Measurements from ENCODE around the gene CDADC1.

Gene CDADC1

GRCh38 chr13:49220856-49221589 is 26.7 kb upstream of the CDADC1 start:
- Mint-ChIP-seq H3K4me1 (ENCODE audit: low read depth) (peaks cover 14% of the 10 kb centered on the region), H3K4me3 (peak overlapping the region; percentile 68), H3K27me3 (peaks cover 50% of the 10 kb centered on the region), H3K9me3 (no peaks in the 10 kb centered on the region), H3K27ac (no peak overlapping the region), H3K36me3 (ENCODE audit: low read depth) (no peaks in the 10 kb centered on the region)
- intact Hi-C loops (cut with micrococcal nuclease): no loop called here

DNA sequence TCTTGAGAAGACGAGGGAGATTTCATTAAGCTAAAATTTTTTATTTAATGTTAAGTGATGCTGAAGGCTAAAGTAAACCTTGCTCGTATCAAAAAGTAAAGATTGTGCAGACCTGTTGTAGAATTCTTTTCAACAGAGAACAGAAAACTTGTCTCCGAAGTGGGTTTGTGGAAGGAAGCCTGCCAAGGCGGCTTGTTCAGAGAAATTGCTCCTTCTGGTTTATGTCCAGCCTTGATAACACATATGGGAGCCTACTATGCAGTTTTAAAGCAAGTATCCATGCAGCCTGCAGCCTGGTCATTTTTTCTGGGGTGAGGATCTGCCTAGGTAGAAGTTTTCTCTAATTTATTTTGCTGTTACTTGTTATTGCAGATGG is 26.1 kb upstream of the CDADC1 start:
- Mint-ChIP-seq H3K27me3 (peaks cover 50% of the 10 kb centered on the region), H3K27ac (no peak overlapping the region), H3K36me3 (ENCODE audit: low read depth) (no peaks in the 10 kb centered on the region), H3K4me1 (ENCODE audit: low read depth) (peaks cover 14% of the 10 kb centered on the region), H3K9me3 (no peaks in the 10 kb centered on the region), H3K4me3 (no peak overlapping the region)
- intact Hi-C loops (cut with micrococcal nuclease): no loop called here

DNA sequence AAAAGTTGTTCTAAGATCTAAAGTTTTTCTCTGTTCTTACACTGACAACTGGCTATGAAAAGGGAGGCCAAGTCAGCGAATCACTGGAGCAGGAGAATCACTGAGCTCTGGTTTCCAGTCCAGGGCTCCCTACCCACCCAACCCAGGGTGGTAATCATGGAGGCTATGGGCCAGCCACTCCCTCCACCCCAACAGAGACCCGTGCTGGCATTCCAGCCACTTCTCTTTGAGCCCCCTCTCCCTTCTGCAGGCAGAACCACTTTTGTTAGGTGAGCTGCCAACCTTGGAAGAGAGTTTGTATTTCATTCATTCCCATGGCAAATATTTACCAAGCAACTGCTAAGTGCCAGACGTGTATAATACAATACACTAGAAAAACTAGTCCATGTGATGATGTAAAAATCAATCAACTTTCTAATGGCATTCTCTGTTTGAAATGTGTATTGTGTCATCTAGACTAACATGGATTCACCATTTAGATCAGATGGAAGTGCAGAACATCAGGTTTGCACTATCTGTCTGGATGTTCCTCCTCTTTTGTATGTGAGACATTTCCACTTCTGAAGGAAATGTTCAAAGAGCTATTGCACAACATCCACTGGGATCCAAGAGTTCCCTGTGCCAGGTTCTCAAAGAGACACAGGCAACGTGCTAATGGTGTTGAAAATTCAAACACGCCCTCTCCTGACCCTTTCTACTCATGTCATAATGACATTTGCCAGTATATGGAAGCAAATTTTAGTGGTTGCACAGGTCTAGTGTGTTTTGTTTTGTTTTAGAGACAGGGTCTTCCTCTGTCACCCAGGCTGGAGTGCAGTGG is 22.3 kb upstream of the CDADC1 start:
- intact Hi-C loops (cut with micrococcal nuclease): no loop called here
- Mint-ChIP-seq H3K9me3 (no peaks in the 10 kb centered on the region), H3K4me3 (no peak overlapping the region), H3K27me3 (peaks cover 22% of the 10 kb centered on the region), H3K36me3 (ENCODE audit: low read depth) (no peaks in the 10 kb centered on the region), H3K4me1 (ENCODE audit: low read depth) (peaks cover 11% of the 10 kb centered on the region), H3K27ac (no peak overlapping the region)

GRCh38 chr13:49226613-49227012 is 21.1 kb upstream of the CDADC1 start:
- Mint-ChIP-seq H3K4me1 (ENCODE audit: low read depth) (peaks cover 5% of the 10 kb centered on the region), H3K9me3 (no peaks in the 10 kb centered on the region), H3K27ac (no peak overlapping the region), H3K4me3 (no peak overlapping the region), H3K27me3 (peaks cover 10% of the 10 kb centered on the region), H3K36me3 (ENCODE audit: low read depth) (no peaks in the 10 kb centered on the region)
- intact Hi-C loops (cut with micrococcal nuclease): no loop called here

DNA sequence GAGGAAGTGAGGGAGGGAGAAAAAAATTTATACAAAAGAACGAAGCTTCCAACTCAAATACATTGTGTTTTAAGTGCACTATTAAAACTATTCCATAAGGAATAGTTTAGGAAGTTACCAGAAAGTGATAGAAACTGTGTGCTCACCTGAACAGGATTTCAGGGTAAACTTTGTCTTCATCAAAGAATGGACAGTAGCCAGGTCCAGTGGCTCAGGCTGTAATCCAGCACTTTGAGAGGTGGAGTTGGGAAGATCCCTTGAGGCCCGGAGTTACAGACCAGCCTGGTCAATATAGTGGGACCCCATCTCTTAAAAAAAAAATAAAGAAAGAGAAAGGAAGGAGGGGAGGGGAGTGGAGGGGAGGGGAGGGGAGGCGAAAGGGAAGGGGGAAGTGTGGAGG is 13.0 kb upstream of the CDADC1 start:
- H3K4me1 Mint-ChIP-seq (ENCODE audit: low read depth): no peaks in the 10 kb centered on the region
- H3K4me3 Mint-ChIP-seq: no peak overlapping the region

GRCh38 chr13:49235856-49236431 is 11.8 kb upstream of the CDADC1 start:
- intact Hi-C loops (cut with micrococcal nuclease): no loop called here
- no peak overlapping the region for H3K4me3 Mint-ChIP-seq
- no peaks in the 10 kb centered on the region for H3K27me3 Mint-ChIP-seq
- H3K4me1 Mint-ChIP-seq (ENCODE audit: low read depth): no peaks in the 10 kb centered on the region
- no peak overlapping the region for H3K27ac Mint-ChIP-seq
- H3K9me3 Mint-ChIP-seq: no peaks in the 10 kb centered on the region
- no peaks in the 10 kb centered on the region for H3K36me3 Mint-ChIP-seq (ENCODE audit: low read depth)

More for the DNA sequence above, 13.0 kb upstream of the CDADC1 start:
- intact Hi-C loops (cut with micrococcal nuclease): no loop called here
- Mint-ChIP-seq H3K9me3 (no peaks in the 10 kb centered on the region), H3K27me3 (no peaks in the 10 kb centered on the region), H3K27ac (no peak overlapping the region), H3K36me3 (ENCODE audit: low read depth) (no peaks in the 10 kb centered on the region)

DNA sequence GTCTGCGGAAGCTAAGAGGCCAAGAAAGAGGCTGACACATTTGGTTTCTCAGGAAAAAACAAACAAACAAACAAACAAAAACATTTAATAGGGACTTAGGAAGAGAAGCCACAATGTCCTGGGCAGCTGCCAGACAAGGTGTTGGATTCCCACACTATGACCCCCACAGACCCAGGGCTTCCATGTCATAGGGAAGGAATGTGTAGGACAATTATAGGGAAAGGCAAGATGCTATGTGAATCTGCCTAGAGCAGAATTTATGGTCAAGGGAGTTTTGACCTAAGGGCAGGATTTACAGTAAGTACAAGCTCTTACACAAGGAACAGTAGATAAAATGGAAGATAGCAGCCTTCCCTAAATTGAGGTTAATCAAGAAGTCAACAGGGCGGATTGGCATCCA is 9.1 kb upstream of the CDADC1 start:
- Mint-ChIP-seq H3K36me3 (ENCODE audit: low read depth) (no peaks in the 10 kb centered on the region), H3K9me3 (peaks cover 9% of the 10 kb centered on the region), H3K27ac (no peak overlapping the region), H3K4me1 (ENCODE audit: low read depth) (no peaks in the 10 kb centered on the region), H3K27me3 (no peaks in the 10 kb centered on the region), H3K4me3 (no peak overlapping the region)
- intact Hi-C loops (cut with micrococcal nuclease): no loop called here

DNA sequence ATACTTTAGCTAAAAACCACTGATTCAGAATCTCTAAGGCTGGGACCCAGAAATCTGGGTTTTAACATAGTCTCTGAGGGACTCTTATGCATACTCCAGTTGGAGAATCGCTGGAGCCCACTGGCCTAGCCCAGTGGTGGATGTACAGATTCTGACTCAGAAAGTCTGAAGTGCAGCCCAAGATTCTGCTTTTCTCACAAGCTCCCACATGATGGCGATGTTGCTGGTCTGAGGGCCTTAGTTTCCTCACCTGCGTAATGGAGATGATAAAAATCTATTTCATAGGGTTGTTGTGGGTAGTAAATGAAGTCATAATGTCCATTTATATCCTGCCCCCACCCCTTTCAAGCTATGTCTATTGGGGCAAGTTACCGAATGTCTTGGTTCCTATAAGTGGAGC is 7.7 kb upstream of the CDADC1 start:
- Mint-ChIP-seq H3K4me1 (ENCODE audit: low read depth) (no peaks in the 10 kb centered on the region), H3K36me3 (ENCODE audit: low read depth) (no peaks in the 10 kb centered on the region), H3K27ac (no peak overlapping the region), H3K9me3 (peaks cover 9% of the 10 kb centered on the region), H3K27me3 (no peaks in the 10 kb centered on the region), H3K4me3 (no peak overlapping the region)
- intact Hi-C loops (cut with micrococcal nuclease): loop anchor here (2.0 kb wide), 1 partner anchor 41 kb away; no protein-coding TSS in a partner anchor

DNA sequence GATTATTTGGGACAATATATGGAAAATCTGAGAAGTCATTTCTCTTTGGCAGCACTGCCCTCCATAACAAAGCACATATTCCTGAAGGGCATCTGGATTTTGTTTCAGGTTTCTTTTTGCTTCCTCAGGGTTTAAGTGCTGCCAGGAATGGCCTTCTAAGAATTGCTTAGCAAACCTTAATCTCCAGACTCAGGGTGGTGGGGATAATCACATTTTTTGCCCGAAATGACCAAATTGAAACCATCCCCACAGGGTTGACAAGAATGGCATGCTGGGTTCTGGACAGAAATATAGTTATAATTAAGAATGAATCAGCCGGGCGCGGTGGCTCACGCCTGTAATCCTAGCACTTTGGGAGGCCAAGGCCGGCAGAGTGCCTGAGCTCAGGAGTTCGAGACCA is 6.4 kb upstream of the CDADC1 start:
- Mint-ChIP-seq H3K36me3 (ENCODE audit: low read depth) (no peaks in the 10 kb centered on the region), H3K9me3 (peaks cover 9% of the 10 kb centered on the region), H3K4me1 (ENCODE audit: low read depth) (no peaks in the 10 kb centered on the region), H3K27ac (no peak overlapping the region), H3K27me3 (no peaks in the 10 kb centered on the region), H3K4me3 (no peak overlapping the region)
- intact Hi-C loops (cut with micrococcal nuclease): loop anchor here (2.0 kb wide), 1 partner anchor 40 kb away; no protein-coding TSS in a partner anchor

GRCh38 chr13:49245101-49245500 is 2.6 kb upstream of the CDADC1 start:
- H3K27ac Mint-ChIP-seq: no peak overlapping the region
- H3K36me3 Mint-ChIP-seq (ENCODE audit: low read depth): peaks cover 13% of the 10 kb centered on the region
- H3K27me3 Mint-ChIP-seq: no peaks in the 10 kb centered on the region
- H3K4me3 Mint-ChIP-seq: no peak overlapping the region
- intact Hi-C loops (cut with micrococcal nuclease): no loop called here
- H3K9me3 Mint-ChIP-seq: peaks cover 9% of the 10 kb centered on the region
- H3K4me1 Mint-ChIP-seq (ENCODE audit: low read depth): peaks cover 14% of the 10 kb centered on the region

GRCh38 chr13:49246850-49247642 is 679 bp upstream of the CDADC1 start:
- Mint-ChIP-seq H3K4me3 (peak overlapping the region; percentile 99), H3K27ac (peak overlapping the region; percentile 97), H3K36me3 (ENCODE audit: low read depth) (peaks cover 18% of the 10 kb centered on the region), H3K27me3 (no peaks in the 10 kb centered on the region), H3K4me1 (ENCODE audit: low read depth) (peaks cover 21% of the 10 kb centered on the region), H3K9me3 (peaks cover 9% of the 10 kb centered on the region)
- intact Hi-C loops (cut with micrococcal nuclease): no loop called here

DNA sequence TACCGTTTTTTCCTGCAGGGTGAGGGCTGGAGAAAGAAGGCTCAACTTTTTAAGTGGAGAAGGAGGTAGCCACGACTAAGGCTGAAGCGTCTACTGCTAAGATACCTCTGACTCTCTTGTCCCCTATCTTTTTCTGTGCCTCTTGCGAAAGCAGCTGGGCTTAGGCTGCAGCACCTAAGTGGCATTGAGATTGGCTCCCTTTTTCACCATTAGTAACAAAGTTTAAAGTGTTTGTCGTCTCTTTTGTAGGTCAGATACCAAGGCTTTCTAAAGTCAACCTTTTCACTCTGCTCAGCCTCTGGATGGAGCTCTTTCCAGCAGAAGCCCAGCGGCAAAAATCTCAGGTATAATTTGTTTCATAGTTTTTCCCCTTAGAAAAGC is 887 bp downstream of the CDADC1 start:
- Mint-ChIP-seq H3K9me3 (no peaks in the 10 kb centered on the region), H3K4me3 (peak overlapping the region; percentile 99), H3K27ac (peak overlapping the region; percentile 97), H3K27me3 (no peaks in the 10 kb centered on the region), H3K4me1 (ENCODE audit: low read depth) (peaks cover 24% of the 10 kb centered on the region), H3K36me3 (ENCODE audit: low read depth) (peaks cover 18% of the 10 kb centered on the region)
- intact Hi-C loops (cut with micrococcal nuclease): no loop called here

GRCh38 chr13:49251326-49251725 is 3.6 kb downstream of the CDADC1 start:
- H3K36me3 Mint-ChIP-seq (ENCODE audit: low read depth): peaks cover 39% of the 10 kb centered on the region
- no peak overlapping the region for H3K27ac Mint-ChIP-seq
- intact Hi-C loops (cut with micrococcal nuclease): no loop called here
- peaks cover 29% of the 10 kb centered on the region for H3K4me1 Mint-ChIP-seq (ENCODE audit: low read depth)
- no peak overlapping the region for H3K4me3 Mint-ChIP-seq
- H3K27me3 Mint-ChIP-seq: no peaks in the 10 kb centered on the region
- no peaks in the 10 kb centered on the region for H3K9me3 Mint-ChIP-seq

DNA sequence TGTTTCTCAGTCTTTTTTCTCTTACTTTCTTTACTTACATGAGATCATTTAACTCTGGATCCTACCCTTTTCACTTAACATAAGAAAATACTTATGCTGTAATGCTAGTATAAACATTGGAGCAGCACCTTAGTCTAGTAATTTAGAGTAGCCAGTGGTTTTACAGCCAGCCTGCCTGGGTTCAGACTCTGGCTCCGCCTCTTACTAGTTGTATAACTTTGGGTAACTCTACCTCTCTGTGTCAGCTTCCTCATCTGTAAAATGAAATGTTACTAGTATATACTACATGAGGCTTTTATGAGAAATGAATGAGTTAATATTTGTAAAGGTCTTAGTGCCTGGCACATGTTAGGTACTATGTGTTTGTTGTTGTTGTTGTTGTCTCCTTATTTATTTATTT is 5.6 kb downstream of the CDADC1 start:
- Mint-ChIP-seq H3K36me3 (ENCODE audit: low read depth) (peaks cover 36% of the 10 kb centered on the region), H3K27ac (no peak overlapping the region), H3K9me3 (no peaks in the 10 kb centered on the region), H3K4me3 (no peak overlapping the region), H3K4me1 (ENCODE audit: low read depth) (peaks cover 28% of the 10 kb centered on the region), H3K27me3 (no peaks in the 10 kb centered on the region)
- intact Hi-C loops (cut with micrococcal nuclease): no loop called here
